ENCODE results near the gene CFAP45.
A peak's percentile ranks its signal among the peaks of the same experiment; 100 is the strongest.

The CFAP45 gene

GRCh38 chr1:159872891-159873290, 27.1 kb downstream of the CFAP45 start:
- no peak for DNase-seq

GRCh38 chr1:159870704-159871103, 29.3 kb downstream of the CFAP45 start:
- DNase-seq, result no peak

- no peak for DNase-seq
These were observed 30.4 kb downstream of the CFAP45 start for GRCh38 chr1:159869607-159870006.

GRCh38 chr1:159869173-159869572, 30.8 kb downstream of the CFAP45 start:
- DNase-seq, result no peak

- peak; percentile 30 for DNase-seq
These were observed 31.2 kb downstream of the CFAP45 start for GRCh38 chr1:159868766-159869165.

- peak; percentile 61 for DNase-seq
These were observed 32.3 kb downstream of the CFAP45 start for GRCh38 chr1:159867664-159868026.

GRCh38 chr1:159866905-159867663, 32.9 kb downstream of the CFAP45 start:
- DNase-seq, result peak; percentile 8

- no peak for DNase-seq
These were observed 33.9 kb downstream of the CFAP45 start for GRCh38 chr1:159866066-159866465.

GRCh38 chr1:159864262-159864661, 35.7 kb downstream of the CFAP45 start:
- no peak for DNase-seq

GRCh38 chr1:159862557-159862956, 37.4 kb downstream of the CFAP45 start, which contains the start of gene VSIG8:
Gene VSIG8, minus strand, starts transcription at chr1:159862657. Its CDS starts 136 bp downstream, at chr1:159862521.
- no peak for DNase-seq

- no peak for DNase-seq
These were observed 37.9 kb downstream of the CFAP45 start for GRCh38 chr1:159862031-159862430.

- DNase-seq, result no peak
These were observed 38.7 kb downstream of the CFAP45 start for GRCh38 chr1:159861218-159861617.

GRCh38 chr1:159860456-159860855, 39.5 kb downstream of the CFAP45 start:
- peak; percentile 11 for DNase-seq

GRCh38 chr1:159859767-159860322, 40.1 kb downstream of the CFAP45 start:
- DNase-seq, result no peak

- DNase-seq, result no peak
These were observed 42.1 kb downstream of the CFAP45 start for GRCh38 chr1:159857889-159858288.

- no peak for DNase-seq
These were observed 43.4 kb downstream of the CFAP45 start for GRCh38 chr1:159856576-159856975.

- DNase-seq, result no peak
These were observed 44.3 kb downstream of the CFAP45 start for GRCh38 chr1:159855709-159856108.

- DNase-seq, result peak; percentile 70
These were observed 45.2 kb downstream of the CFAP45 start for GRCh38 chr1:159854693-159855192.

- DNase-seq, result no peak
These were observed 45.8 kb downstream of the CFAP45 start for GRCh38 chr1:159854116-159854692.

GRCh38 chr1:159853417-159854115, 46.4 kb downstream of the CFAP45 start:
- no peak for DNase-seq

- DNase-seq, result no peak
These were observed 48.6 kb downstream of the CFAP45 start for GRCh38 chr1:159851407-159851806.

GRCh38 chr1:159849626-159850366, 50.2 kb downstream of the CFAP45 start:
- no peak for DNase-seq

GRCh38 chr1:159848326-159848725, 51.6 kb downstream of the CFAP45 start:
- DNase-seq, result no peak

Data from NCI-H2171 (cell line).